ENCODE measurements around the gene KCNH6.

Gene KCNH6

DNA sequence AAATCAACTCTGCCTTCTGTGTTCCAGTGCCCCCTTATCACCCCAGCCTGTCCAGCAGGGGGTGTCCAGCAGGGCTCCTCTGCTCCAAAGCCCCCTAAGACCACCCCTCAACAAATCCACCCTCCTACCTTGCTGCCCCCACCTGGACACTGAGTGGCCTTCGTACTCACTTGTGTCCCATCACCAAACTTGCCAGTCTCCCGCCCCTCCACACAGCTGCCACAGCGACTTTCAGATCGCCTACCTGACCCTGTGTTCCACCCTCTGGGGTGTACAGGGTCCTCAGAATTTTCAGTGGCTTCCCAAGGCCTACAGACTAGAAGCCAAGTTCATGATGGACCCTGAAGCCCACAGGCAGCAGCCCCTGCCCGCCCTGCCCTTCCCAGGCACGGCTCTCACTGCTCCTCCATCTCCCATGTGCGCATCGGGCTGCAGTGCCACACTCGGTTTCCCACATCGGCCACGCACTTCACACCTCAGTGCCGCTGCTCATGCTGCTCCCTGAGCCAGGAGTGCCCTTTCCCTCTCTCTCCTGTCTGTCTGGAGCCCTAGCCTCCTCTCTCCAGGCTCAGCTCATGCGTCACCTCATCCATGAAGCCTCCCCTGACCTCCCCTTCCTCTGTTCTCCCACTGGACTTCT is 11.8 kb downstream of the KCNH6 start:
- DNase-seq = no peak

DNA sequence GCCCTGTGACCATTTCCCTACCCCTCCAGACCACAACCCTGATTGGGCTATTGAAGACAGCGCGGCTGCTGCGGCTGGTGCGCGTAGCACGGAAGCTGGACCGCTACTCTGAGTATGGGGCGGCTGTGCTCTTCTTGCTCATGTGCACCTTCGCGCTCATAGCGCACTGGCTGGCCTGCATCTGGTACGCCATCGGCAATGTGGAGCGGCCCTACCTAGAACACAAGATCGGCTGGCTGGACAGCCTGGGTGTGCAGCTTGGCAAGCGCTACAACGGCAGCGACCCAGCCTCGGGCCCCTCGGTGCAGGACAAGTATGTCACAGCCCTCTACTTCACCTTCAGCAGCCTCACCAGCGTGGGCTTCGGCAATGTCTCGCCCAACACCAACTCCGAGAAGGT is 12.5 kb downstream of the KCNH6 start:
- no peak for DNase-seq

DNA sequence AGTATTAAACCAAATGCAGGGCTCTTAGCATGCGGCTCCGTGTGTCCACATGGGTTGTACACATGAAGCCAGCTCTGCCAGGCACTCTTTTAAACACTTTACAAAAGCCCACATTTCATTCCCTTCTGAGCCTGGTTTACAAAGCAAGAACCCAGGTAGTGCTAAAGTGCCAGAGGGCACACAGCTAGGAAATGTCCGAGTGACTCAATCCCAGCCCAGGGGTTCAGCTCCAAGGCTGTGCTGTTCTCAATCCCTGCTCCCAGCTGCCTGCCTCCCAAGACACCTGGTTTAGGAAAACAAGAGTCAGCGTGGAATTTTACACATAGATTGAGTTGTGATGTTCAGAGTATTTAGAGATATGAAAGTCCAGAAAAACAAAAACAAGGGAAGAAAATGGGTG is 13.8 kb downstream of the KCNH6 start:
- no peak for DNase-seq

DNA sequence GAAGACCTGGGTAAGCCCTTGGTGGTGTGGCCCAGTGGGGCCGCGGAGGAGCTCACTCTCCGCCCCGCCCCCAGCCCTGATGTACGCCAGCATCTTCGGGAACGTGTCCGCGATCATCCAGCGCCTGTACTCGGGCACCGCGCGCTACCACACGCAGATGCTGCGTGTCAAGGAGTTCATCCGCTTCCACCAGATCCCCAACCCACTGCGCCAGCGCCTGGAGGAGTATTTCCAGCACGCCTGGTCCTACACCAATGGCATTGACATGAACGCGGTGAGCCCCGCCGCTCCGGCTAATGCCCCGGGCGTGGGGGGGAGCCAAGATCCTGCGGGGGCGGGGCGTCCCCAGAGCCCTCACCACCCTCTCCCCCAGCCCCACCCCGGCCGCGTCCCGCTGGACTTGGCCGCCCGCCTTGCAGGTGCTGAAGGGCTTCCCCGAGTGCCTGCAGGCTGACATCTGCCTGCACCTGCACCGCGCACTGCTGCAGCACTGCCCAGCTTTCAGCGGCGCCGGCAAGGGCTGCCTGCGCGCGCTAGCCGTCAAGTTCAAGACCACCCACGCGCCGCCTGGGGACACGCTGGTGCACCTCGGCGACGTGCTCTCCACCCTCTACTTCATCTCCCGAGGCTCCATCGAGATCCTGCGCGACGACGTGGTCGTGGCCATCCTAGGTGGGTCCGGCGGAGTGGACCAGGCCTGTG is 15.0 kb downstream of the KCNH6 start:
- DNase-seq = no peak

DNA sequence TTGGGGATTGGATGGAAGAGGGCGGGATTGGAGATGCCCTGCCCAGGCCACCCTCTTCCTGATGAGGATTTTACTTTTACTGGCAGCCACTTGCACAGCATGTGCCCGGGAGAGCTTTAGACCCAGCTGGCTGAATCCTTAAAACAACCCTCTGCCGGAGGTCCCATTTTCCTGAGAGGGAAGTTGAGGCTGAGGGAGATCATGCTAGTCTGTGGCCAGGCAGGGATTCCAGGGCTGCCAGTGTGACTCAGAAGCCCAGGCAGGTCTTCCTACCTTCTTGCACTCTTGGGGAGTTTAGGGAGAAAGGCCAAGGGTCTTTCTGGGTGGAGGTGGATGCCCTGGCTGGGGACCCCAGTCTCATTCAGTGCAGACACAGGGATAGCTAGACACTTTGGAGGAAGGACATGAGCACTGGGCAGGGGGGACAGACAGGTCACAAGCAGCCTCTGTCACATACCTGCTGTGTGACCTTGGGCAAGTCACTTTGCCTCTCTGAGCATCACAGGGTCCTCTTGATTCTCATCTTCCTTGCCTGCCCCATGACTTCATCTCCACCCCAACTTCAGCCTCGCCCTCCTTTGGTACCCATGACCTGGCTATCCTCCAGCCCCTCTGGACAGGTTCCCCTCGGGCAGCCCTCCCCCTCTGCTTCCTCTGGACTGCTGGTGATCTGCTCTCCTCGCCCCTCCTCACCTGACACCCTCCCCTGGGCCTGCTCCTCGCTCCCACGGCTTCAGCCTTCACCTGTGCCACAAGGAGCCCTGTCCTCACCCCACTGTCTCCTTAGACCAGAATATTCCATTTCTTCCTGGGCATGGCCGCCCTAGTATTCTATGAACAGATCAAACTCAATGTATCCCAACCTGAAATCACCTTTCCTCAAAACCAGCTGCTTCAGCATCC is 15.8 kb downstream of the KCNH6 start:
- DNase-seq = no peak

DNA sequence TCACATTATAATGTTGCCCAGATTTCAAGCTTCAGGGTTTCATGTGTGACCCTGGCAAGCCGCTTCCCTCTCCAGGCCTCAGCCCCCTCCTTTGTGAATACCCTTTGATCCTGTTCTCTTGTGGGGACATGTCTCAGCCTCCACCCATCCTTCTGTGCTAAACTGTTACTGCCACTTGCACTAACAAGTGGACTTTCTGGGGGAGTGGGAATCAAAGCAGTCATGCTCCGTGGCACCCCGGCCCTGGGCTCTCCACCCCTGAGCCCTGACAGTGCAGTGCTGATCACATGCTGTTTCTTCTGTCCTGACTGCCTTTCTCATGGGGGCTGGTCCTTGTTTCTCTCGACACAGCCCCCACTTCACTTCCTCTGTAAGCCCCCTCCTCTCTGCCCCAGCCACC is 17.4 kb downstream of the KCNH6 start:
- DNase-seq = no peak

DNA sequence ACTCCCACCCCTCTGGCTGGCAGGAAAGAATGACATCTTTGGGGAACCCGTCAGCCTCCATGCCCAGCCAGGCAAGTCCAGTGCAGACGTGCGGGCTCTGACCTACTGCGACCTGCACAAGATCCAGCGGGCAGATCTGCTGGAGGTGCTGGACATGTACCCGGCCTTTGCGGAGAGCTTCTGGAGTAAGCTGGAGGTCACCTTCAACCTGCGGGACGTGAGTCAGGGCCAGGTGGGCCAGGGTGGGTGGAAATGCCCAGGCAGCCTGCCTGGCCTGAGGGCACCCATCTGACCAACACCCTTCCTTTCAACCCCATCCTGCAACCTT is 19.0 kb downstream of the KCNH6 start:
- DNase-seq = no peak

DNA sequence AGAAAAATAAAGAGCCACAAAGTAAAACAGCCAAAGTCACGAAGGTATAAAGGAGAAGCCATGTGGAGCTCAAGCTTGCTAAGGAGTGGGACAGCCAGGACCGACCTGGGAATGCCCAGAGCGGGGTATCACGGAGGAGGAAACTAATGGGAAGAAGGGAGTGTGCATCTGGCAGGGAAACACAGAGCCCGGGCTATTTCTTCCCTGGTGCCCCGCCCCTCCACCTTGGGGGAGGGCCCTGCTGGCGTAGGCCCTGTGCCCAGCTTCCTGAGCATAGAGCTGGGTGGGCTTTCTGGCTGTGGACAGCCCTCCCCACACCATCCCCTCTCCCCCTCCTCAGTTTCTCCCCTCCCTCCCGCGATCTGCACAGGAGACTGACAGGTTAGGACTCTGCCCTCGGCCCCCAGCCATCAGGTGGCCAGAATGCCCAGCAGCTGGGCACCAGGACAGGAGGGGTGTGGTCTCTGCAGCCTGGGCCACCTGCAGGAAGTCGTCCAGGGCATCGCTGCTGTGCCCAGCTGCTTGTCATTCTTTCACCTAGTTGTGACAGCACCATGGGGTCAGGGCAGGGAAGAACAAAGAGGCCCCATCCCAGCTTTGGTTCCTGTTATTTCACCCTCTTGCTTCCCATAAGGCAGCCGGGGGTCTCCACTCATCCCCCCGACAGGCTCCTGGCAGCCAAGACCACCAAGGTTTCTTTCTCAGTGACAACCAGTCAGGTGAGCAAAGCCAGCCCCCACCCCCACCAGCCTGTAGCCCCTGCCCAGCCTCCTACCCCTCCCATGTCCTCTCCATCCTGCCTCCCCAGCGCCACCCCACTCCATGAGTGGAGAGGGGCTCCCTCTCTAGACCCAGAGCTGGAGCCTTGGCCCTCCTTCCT is 20.0 kb downstream of the KCNH6 start:
- no peak for DNase-seq

DNA sequence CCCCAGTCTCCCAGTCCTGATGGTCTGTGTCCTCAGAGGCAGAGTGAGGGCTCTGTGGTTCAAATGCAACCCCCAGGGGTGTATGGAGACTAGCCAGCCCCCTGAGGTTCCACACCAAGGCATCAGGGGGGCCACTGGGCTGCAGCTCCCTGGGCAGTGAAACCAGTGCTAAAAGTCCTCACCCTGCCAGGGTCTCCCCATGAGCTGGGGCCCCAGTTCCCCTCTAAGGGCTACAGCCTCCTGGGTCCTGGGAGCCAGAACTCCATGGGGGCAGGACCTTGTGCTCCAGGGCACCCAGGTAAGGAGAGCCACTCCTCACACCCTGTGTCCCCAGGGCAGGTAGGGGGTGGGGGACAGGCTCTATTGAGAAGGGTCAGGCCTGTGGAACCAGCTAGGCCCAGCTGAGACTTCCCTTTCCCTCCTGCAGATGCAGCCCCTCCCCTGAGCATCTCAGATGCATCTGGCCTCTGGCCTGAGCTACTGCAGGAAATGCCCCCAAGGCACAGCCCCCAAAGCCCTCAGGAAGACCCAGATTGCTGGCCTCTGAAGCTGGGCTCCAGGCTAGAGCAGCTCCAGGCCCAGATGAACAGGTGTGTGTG is 20.8 kb downstream of the KCNH6 start:
- no peak for DNase-seq

DNA sequence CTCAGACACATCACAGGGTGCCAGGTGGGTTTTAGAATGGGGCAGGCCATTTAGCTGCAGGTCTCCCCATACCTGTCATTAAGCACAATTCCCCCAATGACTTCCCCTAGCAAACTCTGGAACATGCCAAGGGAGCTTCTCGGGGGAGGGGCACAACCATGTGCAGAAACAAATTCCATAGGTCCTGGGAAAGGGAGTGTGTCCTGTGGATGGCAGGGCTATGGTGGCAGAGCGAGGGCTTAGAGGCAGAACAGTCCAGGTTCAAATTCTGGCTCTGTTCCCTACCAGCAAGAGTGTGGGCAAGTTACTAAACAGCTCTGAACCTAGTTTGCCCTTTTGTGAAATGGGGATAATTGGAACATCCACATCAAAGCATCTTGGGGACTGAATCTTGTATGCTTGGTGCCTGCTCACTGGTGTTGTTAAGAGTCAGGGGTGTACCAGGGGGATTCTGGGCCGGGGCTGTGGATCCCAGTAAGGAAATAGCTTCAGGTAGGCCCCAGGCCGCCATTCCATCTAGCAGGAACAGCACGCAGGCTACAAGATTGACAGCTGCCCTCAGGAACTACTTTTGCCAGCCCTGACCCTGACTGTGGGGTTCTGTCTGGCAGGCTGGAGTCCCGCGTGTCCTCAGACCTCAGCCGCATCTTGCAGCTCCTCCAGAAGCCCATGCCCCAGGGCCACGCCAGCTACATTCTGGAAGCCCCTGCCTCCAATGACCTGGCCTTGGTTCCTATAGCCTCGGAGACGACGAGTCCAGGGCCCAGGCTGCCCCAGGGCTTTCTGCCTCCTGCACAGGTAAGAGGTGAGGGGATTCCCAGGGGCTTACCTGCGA is 21.5 kb downstream of the KCNH6 start:
- no peak for DNase-seq

DNA sequence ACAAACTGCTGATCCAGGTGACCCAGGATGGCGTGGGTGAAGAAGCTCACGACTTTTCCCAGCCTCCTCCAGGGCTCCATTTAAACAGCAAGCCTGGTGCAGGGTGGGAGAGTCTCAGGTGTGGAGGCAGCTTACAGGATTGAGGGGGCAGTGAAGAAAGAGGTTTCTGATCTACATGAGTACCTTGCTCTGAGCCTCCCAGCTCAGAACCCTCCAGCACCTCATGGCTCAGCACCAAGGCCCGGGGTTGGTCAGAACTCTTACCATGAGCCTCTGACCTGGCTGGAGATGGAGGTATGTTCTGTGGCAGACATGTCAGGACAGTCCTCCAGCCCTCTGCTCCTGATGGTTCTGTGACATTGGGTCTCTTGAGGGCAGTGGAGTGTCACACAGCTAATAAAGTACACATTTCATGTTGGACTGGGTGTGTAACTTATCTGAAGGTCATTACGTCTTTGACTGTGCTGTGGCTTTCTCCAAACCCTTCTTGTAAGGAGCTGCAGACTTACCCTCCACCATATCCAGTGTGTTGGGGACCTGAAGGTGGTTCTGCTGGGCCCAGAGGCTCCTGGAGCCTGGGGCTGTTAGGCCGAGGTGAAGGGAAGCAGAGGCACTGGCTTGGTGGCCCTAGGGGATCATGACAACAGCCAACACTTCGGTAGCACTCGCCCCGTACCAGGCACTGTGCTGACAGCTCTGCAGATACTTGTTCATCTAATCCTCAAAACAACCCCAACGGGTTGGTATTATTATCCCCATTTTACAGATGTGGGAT is 23.3 kb downstream of the KCNH6 start:
- no peak for DNase-seq

DNA sequence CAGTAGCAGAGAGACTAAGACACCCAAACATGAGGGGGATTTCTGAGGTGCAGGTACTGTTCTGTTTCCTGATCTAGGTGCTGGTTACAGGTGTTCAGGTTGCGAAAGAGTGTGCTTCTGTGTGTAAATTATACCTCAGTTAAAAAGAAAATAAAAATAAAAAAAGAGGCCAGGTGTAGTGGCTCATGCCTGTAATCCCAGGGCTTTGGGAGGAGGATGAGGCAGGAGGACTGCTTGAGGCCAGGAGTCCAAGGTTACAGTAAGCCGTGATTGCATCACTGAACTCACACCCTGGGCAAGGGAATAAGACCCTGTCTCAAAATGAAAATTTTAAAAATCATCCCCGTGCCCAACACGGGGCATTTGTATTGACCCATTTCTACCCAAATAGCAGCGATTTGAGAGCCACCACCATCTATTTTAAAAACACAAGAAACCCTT is 23.9 kb downstream of the KCNH6 start:
- DNase-seq = no peak

DNA sequence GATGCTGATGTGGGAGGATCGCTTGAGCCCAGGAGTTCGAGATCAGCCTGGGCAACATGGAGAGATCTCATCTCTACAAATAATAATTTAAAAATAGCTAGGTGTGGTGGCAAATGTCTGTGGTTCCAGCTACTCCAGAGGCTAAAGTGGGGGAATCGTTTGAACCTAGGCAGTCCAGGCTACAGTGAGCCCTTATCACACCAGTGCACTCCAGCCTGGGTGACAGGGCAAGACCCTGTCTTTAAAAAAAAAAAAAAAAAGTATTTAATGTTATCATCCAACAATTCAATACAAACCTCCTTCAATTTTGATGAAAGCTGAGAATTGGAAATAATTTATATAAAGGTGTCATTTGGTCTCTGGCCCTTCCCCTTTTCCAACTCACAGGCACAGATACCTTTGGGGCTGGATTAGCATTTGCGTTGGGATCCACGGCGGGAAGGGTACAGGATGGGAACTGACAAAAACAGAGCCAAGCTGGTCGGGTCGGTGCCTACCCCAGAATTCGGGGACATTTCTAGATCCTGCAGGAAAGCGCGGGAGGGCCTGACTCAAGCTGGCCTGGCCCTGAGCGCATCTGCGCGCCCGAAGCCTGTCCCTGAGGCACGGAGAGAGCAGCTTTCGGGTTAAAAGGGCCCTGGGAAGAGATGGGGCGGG is 26.3 kb downstream of the KCNH6 start:
- no peak for DNase-seq

DNA sequence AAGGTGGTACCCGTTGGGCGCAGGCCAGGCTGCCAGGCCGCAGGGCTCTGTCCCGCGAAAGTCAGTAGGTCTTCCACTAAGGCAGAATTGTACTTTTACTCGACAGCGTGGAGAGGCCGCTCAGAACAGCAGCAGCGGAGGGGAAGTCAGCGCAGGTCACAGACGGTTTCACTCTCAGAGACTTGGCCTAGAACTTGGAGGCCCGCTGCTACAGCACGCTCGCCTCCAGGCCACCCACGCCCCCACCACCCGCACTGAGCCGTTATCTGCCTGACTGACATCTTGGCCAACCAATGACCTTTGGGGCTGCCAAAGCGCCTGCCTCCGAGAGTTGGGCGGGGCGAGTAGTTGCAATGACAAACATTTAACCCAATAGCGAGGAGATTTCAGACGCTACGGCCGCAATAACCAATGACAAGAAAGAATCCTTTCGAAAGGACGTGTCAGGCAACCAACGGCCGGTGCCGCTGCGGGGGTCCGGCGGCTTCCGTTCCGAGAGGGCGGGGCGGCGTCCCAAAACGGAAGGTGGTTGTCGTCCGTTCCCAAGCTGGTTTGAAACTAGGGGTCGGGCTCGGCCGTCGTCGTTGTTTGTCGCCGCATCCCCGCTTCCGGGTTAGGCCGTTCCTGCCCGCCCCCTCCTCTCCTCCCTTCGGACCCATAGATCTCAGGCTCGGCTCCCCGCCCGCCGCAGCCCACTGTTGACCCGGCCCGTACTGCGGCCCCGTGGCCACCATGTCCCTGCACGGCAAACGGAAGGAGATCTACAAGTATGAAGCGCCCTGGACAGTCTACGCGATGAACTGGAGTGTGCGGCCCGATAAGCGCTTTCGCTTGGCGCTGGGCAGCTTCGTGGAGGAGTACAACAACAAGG is 27.0 kb downstream of the KCNH6 start, which contains the start of gene DCAF7:
TSS of gene DCAF7 (plus strand) at position 532 of the 871 bp plus-strand sequence. CDS start at position 733, 201 bp downstream.
- DNase-seq = peak; percentile 100

DNA sequence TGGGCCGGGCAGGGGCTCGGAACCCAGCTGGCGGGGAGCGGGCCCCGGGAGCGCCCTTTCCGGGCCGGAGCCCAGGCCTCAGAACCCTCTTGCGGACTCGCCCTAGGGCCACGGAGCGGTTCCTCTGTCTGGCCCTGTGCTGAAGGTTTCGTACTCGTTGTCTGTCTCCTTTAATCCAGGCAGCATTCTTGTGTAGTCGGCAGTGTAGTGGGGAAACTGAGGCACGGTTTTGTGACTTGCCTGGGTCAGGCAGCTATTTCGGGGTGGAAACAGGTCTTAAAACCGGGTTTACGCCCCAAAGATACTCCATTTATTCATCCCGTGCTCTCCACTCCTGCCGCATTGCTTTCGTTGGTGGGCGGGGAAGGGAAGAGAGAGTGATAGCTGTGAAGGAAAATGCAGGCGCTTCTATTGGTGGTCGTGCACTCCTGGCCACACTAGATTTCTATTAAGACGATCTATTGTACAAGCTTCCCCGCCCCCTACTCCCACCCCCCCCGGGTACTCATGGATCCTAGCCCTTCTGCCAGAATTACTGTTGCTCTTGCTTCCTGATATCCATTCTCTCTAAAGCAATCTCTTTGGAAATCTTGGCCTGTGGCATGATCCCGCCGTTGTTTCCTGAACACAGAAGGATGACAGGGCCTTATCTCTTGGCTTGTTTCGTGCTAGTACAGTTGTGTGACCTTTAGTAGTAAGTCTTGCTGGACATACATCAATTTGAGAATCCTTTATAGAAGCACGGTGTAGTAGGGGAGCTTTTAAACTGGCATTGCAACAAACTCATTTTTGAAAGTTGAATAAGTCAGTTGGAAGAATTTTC is 27.9 kb downstream of the KCNH6 start:
- peak; percentile 30 to 41 for DNase-seq

DNA sequence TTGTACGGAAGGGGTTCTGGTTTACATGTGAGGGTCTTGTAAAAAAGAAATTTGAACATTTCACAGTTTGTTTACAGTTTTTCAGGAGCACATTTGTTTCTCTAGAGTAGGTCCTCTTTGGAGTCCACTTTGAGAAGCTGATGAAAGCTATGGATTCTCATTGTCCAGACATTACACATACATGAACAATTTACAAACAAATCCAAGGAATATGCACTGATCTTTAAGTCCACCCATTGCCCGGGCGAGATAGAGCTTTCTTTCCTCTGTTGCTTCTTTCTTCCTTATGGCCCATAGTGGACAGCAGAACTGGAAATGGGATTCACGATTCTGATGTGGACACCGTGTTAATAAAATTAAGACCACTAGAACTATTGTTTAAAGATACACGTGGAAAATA is 29.1 kb downstream of the KCNH6 start:
- DNase-seq = no peak

DNA sequence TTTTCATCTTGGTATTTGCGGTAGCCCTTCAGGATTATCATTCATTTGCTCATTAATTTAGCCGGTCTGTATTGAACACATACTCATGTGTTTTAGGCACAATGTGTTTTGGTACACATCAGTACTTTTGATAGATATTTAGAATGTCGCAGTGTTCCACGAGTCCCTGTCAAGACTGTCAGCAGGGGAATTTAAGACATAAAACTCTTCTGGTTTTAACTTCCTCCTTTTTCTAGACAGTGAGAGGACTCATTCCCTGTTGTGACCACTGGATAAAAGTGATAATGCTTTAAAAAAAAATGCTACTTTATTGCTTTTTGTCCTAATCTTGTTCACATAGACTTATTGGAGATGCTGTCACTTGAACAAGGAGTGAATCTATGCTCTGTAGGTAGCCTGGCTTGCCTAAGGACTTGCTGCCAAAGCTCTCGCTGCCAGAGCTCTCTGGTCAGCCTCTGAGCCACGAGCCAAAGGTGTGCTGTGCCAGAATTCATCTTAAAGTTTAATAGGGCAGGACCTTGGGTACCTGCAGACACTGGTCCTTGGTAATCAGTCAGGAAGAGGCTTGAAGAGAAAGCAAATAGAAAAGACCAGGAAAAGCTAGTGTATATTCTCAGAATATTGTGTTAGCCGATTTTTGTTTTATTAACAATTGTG is 32.5 kb downstream of the KCNH6 start:
- DNase-seq = peak; percentile 17 to 28

All from inflammatory macrophage (primary cell).